T1000 (cell line): Measurements from ENCODE around the gene POLA1.
"Not testable (repeated sequence)": the region's sequence is repeated elsewhere in the genome, so short reads cannot be mapped to it uniquely, and the experiment has no call there.

Source experiments
- DNase-seq: peaks from one replicate; lab custom pipeline; 2025; ENCODE audit warnings: mixed read lengths; lab: John Stamatoyannopoulos, UW

POLA1 gene

GRCh38 chrX:24799565-24799964 lies 105.8 kb downstream of the POLA1 start:
- no peak for DNase-seq

- DNase-seq: no peak
These were observed 111.5 kb downstream of the POLA1 start for GRCh38 chrX:24805201-24805600.

- not testable (repeated sequence) for DNase-seq
These were observed 126.1 kb downstream of the POLA1 start for GRCh38 chrX:24819807-24820206.

GRCh38 chrX:24828147-24828546 lies 134.4 kb downstream of the POLA1 start:
- DNase-seq: no peak

GRCh38 chrX:24828600-24828999 lies 134.9 kb downstream of the POLA1 start:
- no peak for DNase-seq

- DNase-seq: no peak
These were observed 140.0 kb downstream of the POLA1 start for GRCh38 chrX:24833695-24834094.

- DNase-seq: no peak
These were observed 144.2 kb downstream of the POLA1 start for GRCh38 chrX:24837966-24838365.

- no peak for DNase-seq
These were observed 144.9 kb downstream of the POLA1 start for GRCh38 chrX:24838629-24839028.

- DNase-seq: no peak
These were observed 145.6 kb downstream of the POLA1 start for GRCh38 chrX:24839331-24839730.

- no peak for DNase-seq
These were observed 148.8 kb downstream of the POLA1 start for GRCh38 chrX:24842486-24842885.

GRCh38 chrX:24846550-24847150 lies 152.9 kb downstream of the POLA1 start:
- DNase-seq: no peak

- DNase-seq: no peak
These were observed 157.6 kb downstream of the POLA1 start for GRCh38 chrX:24851289-24851688.

- no peak for DNase-seq
These were observed 158.1 kb downstream of the POLA1 start for GRCh38 chrX:24851780-24852179.

GRCh38 chrX:24858004-24858746 lies 164.5 kb downstream of the POLA1 start:
- DNase-seq: no peak

- DNase-seq: no peak
These were observed 165.6 kb downstream of the POLA1 start for GRCh38 chrX:24859211-24859841.

GRCh38 chrX:24860140-24860539 lies 166.4 kb downstream of the POLA1 start:
- no peak for DNase-seq

- no peak for DNase-seq
These were observed 168.6 kb downstream of the POLA1 start for GRCh38 chrX:24862343-24862742.

GRCh38 chrX:24863779-24864178 lies 170.1 kb downstream of the POLA1 start:
- not testable (repeated sequence) for DNase-seq

GRCh38 chrX:24870143-24870542 lies 176.4 kb downstream of the POLA1 start:
- no peak for DNase-seq

GRCh38 chrX:24874604-24875247 lies 181.0 kb downstream of the POLA1 start:
- no peak for DNase-seq

- no peak for DNase-seq
These were observed 183.0 kb downstream of the POLA1 start for GRCh38 chrX:24876530-24877287.

- DNase-seq: no peak
These were observed 183.6 kb downstream of the POLA1 start for GRCh38 chrX:24877288-24877664.
